Measurements from ENCODE around the gene SYT9. TPM values are rescaled to one million over a fixed set of nuclear protein-coding genes. Genes with fewer than 3 reads are reported as not detected.
"Not testable (repeated sequence)": the region's sequence is repeated elsewhere in the genome, so short reads cannot be mapped to it uniquely, and the experiment has no call there.

The SYT9 gene
- total RNA-seq, 2 donors from 2014 or later: 0.10 TPM; not detected in 1

GRCh38 chr11:7321473-7322450 lies 70.1 kb downstream of the SYT9 start:
- DNase-seq (ENCODE audit: low spot score): no peak
- intact Hi-C loops (cut with DNase I): no loop called here

GRCh38 chr11:7332451-7332850 lies 80.7 kb downstream of the SYT9 start:
- intact Hi-C loops (cut with DNase I): no loop called here
- DNase-seq (ENCODE audit: low spot score): no peak

GRCh38 chr11:7332962-7333361 lies 81.3 kb downstream of the SYT9 start:
- DNase-seq (ENCODE audit: low spot score): no peak
- intact Hi-C loops (cut with DNase I): no loop called here

DNA sequence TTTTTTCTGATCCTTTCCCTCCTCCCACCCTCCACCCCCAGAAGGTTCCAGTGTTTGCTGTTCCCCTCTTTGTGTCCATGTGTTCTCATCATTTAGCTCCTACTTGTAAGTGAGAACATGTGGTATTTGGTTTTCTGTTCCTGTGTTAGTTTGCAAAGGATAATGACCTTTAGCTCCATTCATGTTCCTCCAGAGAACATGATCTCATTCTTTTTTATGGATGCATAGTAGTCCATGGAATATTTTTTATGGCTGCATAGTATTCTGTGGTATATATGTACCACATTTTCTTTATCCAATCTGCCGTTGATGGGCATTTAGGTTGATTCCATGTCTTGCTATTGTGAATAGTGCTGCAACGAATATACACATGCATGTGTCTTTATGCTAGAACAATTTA lies 83.7 kb downstream of the SYT9 start:
- intact Hi-C loops (cut with DNase I); DNase-seq (ENCODE audit: low spot score): not testable (repeated sequence)

- no peak for DNase-seq (ENCODE audit: low spot score)
- intact Hi-C loops (cut with DNase I): no loop called here
These were observed 89.8 kb downstream of the SYT9 start for GRCh38 chr11:7341551-7341950.

GRCh38 chr11:7347611-7348431 lies 96.1 kb downstream of the SYT9 start:
- DNase-seq (ENCODE audit: low spot score): no peak
- intact Hi-C loops (cut with DNase I): no loop called here

DNA sequence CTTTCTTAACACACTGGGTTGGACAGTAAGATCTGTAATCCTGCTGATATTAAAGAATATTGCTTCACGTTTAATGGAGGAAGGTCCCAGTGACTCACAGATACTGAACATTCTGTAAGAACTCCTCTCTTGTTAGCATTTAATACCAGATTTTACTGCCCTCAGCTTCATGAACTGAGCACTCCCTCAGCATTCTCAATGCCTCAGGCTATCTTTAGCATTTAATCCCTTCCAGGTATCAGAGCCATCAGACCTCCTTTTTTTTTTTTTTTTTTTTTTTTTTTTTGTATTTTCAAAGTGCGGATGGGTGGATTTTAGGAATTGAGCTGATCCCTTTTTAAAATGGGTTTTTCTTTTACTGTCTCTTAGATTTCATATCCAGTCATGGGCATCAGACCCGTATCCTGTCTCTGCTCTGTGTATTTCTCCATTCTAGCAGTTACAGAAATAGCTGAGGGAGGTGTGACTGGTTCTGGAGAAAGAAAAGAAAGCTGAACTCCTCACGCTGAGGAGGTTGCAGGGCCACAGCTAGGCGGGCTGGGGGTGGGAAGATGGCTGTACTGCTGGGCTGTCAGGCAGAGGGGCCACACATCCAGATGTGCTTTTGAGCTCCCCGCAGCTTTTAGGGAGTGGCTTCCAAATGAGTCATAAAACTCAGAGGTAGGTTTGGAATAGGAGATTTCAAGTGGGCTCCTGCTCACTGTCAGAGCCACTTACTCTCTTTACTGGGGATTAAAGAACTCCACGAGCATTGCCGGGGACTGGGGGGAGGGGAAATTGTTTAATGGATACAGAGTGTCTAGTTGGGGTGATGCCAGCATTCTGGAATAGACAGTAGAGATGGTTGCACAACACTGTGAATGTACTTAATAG lies 97.0 kb downstream of the SYT9 start:
- intact Hi-C loops (cut with DNase I): no loop called here
- no peak for DNase-seq (ENCODE audit: low spot score)

- no peak for DNase-seq (ENCODE audit: low spot score)
- intact Hi-C loops (cut with DNase I): no loop called here
These were observed 99.5 kb downstream of the SYT9 start for GRCh38 chr11:7351228-7351627.

DNA sequence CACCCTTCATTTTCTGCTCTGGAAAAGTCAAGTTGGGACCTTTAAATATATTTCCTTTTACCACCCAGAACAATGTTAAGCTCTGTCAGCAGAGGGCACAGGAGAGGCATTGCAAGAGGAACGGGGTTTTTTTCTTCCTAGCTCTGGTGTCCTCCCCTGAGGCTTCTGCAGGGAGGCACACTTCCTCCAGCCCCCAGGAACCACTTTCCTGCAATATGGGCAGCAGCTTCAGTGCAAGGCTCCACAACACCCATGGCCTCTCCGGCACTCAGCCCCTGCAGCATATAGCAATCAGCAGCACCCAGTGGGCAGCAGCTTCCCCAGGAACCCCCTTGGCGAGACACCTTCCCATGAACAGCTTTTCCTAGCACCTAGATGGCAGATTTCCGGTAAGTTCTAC lies 101.4 kb downstream of the SYT9 start:
- intact Hi-C loops (cut with DNase I): no loop called here
- no peak for DNase-seq (ENCODE audit: low spot score)

- intact Hi-C loops (cut with DNase I): no loop called here
- DNase-seq (ENCODE audit: low spot score): no peak
These were observed 113.0 kb downstream of the SYT9 start for GRCh38 chr11:7364660-7365059.

DNA sequence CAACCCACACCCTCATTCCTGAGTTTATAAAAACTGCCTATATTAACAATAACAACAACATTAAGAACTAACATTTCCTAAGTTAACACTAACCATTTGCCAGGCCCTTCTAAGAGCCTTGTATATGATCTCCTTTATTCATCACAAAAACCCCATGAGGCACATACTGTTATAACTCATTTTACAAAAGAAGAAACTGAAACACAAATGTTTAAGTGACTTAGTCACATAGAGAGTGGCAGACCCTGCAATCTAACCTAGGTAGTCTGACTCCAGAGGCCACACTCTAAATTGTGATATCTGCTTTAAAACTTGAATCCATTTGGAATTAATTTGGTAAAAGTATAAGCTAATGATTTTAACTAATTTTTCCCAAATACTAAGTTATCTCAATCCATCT lies 116.1 kb downstream of the SYT9 start:
- DNase-seq (ENCODE audit: low spot score): no peak
- intact Hi-C loops (cut with DNase I): no loop called here

DNA sequence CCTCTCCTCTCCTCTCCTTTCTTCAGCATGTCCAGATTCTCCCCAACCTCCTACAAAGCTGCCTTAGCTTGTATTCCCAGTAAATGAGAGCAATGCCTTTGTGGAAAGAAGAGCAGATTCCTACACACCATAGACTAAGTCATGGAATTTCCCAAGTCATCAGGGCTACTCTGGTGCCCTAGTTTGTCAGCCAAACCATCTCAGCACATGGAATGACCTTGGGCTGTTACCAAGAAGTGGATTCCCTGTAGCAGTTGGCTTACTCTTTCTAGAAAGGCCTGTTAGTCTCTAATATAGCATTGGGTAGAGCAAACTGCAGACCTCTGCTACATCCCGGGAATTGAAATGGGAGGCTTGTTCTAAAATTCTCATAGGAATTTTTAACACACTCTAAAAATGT lies 124.7 kb downstream of the SYT9 start:
- intact Hi-C loops (cut with DNase I): no loop called here
- no peak for DNase-seq (ENCODE audit: low spot score)

GRCh38 chr11:7381937-7382336 lies 130.2 kb downstream of the SYT9 start:
- no peak for DNase-seq (ENCODE audit: low spot score)
- intact Hi-C loops (cut with DNase I): no loop called here

DNA sequence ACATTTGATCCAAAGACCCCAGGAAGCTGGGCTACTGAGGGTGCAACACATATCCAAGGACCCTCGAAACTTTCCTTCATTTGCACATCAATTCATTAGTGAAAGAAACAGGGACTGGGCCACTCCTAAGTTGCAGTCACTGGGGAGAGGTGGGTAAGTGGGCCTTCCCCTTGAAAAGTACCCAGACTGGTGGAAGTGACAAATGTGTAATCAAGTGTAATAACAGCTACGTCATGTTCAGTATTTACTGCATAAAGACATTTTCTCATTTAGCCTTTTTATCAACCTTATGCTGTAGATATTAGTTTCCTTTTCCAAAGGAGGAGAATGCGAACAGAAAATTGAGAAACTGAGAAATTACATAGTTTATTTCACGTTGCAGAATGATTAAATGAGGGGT lies 131.7 kb downstream of the SYT9 start:
- intact Hi-C loops (cut with DNase I): no loop called here
- no peak for DNase-seq (ENCODE audit: low spot score)

DNA sequence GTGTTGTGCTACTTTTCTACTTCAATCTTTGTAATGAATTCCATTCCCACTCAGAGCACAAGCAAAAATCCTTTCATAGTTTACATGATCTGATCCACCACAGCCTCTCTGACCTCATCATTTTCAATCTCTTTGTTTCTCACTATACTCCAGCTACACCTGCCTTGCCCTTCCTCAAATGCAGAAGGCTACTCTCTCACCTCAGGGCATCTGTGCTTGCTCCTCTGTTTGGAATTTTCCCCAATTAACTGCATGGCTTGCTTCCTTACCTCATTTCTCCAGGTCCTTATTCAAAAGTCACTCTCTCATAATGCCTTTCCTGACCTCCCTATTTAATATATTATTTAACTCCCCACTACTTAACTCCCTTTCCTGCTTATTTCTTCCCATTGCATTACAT lies 133.0 kb downstream of the SYT9 start:
- DNase-seq (ENCODE audit: low spot score): no peak

DNA sequence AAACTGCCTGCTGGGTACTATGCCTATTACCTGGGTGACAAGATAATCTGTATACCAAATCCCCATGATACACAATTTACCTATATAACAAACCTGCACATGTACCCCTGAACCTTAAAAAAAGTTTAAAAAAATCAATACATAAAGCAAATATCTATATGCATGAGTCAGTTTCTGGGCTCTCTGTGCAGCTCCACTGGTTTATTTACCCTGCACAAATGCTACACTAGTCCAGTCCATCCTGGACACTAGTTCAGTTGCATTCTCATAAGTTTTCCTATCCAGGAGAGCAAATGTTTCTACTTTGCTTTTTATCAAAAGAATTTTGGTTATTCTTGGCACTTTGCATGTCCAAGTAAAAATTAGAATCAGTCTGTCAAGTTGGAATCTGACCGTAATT lies 133.8 kb downstream of the SYT9 start:
- DNase-seq (ENCODE audit: low spot score): no peak
- intact Hi-C loops (cut with DNase I): no loop called here

More for the DNA sequence above, 133.0 kb downstream of the SYT9 start:
- intact Hi-C loops (cut with DNase I): no loop called here

- DNase-seq (ENCODE audit: low spot score): no peak
- intact Hi-C loops (cut with DNase I): no loop called here
These were observed 162.5 kb downstream of the SYT9 start for GRCh38 chr11:7413961-7414915.

Data from posterior vena cava (tissue), 2 donors.